PC-9 (cell line): Measurements from ENCODE around the gene UBE2O.

ENCODE experiments used
- CTCF ChIP-seq: fragments of 200-600 bp; sonication (generic); conservative IDR thresholded peaks from 2 replicates; pipeline ENCODE4 v1.6.1; 2017; ENCODE audit warnings: mixed run types, antibody characterized with exemption, mild to moderate bottlenecking, moderate library complexity
- EZH2 ChIP-seq: fragments of 200-600 bp; sonication (generic); IDR thresholded peaks from 2 replicates; pipeline ENCODE4 v1.8.0; 2017; ENCODE audit warnings: antibody characterized with exemption, low read depth

GRCh38 chr17:76427501-76428231 lies 25.3 kb downstream of the UBE2O start:
- TF ChIP-seq CTCF (no peak), EZH2 (no peak)
